Neural crest cell (in vitro differentiated cells): ENCODE measurements around the gene CCDC30. TPM values are rescaled to one million over a fixed set of nuclear protein-coding genes. Genes with fewer than 3 reads are reported as not detected.

Source experiments
- DNase-seq: peaks from one replicate; pipeline ENCODE4 v3.0.0; 2021; ENCODE audit warnings: low read depth, mixed read lengths, low spot score
- H3K27ac Mint-ChIP-seq: one replicate; pipeline ENCODE4 v1.8.0; 2021; ENCODE audit warnings: mild to moderate bottlenecking, mixed read lengths; ENCODE audit not compliant: unreplicated experiment
- H3K27me3 Mint-ChIP-seq: 2 replicates; pipeline ENCODE4 v1.8.0; 2021; ENCODE audit warnings: low read depth, mild to moderate bottlenecking, mixed read lengths
- H3K36me3 Mint-ChIP-seq: 2 replicates; pipeline ENCODE4 v1.8.0; 2021; ENCODE audit warnings: low read depth, mild to moderate bottlenecking, mixed read lengths
- H3K4me1 Mint-ChIP-seq: 2 replicates; pipeline ENCODE4 v1.8.0; 2021; ENCODE audit warnings: mixed read lengths
- H3K4me3 Mint-ChIP-seq: one replicate; pipeline ENCODE4 v1.8.0; 2021; ENCODE audit warnings: mild to moderate bottlenecking, mixed read lengths
- H3K9me3 Mint-ChIP-seq: 2 replicates; pipeline ENCODE4 v1.8.0; 2021; ENCODE audit warnings: mixed read lengths
- total RNA-seq: library from RNA; stranded (reverse); gene quantifications from 2 replicates; pipeline ENCODE4 v1.2.1, GENCODE V29; 2021
- TF ChIP-seq, protein P1 (sequence below): fragments of 200-600 bp; sonication (generic); conservative IDR thresholded peaks from 2 replicates; pipeline ENCODE4 v1.5.0; 2021; ENCODE audit warnings: antibody characterized with exemption, mild to moderate bottlenecking

Gene CCDC30
- total RNA-seq, 1 donor from 2014 or later, result 6.9 TPM

DNA sequence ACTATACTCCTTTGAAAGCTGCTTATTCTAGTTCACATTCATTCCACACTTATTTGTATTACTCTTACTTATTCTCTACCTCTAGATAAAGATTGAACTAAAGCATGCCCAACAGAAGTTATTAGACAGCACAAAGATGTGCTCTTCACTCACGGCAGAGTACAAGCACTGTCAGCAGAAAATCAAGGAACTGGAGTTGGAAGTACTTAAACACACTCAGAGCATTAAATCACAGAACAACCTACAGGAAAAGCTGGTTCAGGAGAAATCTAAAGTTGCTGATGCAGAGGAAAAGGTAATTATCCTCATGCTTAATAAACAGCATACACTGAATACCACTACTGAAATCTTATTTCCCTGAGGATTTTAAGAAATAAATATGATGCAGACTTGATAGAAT is 113.8 kb downstream of the CCDC30 start:
- Mint-ChIP-seq H3K4me1 (no peaks in the 10 kb centered on the region), H3K4me3 (no peak overlapping the region), H3K36me3 (no peaks in the 10 kb centered on the region), H3K9me3 (no peaks in the 10 kb centered on the region), H3K27me3 (no peaks in the 10 kb centered on the region), H3K27ac (no peak overlapping the region)
- TF ChIP-seq, protein P1, sequence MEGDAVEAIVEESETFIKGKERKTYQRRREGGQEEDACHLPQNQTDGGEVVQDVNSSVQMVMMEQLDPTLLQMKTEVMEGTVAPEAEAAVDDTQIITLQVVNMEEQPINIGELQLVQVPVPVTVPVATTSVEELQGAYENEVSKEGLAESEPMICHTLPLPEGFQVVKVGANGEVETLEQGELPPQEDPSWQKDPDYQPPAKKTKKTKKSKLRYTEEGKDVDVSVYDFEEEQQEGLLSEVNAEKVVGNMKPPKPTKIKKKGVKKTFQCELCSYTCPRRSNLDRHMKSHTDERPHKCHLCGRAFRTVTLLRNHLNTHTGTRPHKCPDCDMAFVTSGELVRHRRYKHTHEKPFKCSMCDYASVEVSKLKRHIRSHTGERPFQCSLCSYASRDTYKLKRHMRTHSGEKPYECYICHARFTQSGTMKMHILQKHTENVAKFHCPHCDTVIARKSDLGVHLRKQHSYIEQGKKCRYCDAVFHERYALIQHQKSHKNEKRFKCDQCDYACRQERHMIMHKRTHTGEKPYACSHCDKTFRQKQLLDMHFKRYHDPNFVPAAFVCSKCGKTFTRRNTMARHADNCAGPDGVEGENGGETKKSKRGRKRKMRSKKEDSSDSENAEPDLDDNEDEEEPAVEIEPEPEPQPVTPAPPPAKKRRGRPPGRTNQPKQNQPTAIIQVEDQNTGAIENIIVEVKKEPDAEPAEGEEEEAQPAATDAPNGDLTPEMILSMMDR, result no peak
- DNase-seq, result no peak

DNA sequence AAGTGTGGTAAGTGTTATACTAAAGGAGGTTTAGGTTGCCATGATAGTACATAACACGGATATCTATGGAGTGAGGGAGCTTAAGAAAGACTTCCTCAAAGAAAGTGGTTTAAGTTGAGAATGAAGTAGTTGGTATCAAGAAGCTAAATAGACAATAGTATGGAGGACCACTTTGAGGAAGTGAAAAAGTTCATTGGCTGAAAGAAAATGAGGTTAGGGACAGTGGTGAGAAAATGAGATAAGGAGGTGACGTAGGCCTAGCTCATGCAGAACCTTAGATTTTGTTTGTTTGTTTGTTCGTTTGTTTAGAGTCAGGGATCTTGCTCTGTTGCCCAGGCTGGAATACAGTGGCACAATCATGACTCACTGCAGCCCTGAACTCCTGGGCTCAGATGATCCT is 122.9 kb downstream of the CCDC30 start:
- TF ChIP-seq, protein P1, result no peak
- Mint-ChIP-seq H3K9me3 (peaks cover 22% of the 10 kb centered on the region), H3K36me3 (peaks cover 38% of the 10 kb centered on the region), H3K27me3 (no peaks in the 10 kb centered on the region), H3K27ac (no peak overlapping the region), H3K4me3 (no peak overlapping the region), H3K4me1 (no peaks in the 10 kb centered on the region)
- DNase-seq, result no peak

DNA sequence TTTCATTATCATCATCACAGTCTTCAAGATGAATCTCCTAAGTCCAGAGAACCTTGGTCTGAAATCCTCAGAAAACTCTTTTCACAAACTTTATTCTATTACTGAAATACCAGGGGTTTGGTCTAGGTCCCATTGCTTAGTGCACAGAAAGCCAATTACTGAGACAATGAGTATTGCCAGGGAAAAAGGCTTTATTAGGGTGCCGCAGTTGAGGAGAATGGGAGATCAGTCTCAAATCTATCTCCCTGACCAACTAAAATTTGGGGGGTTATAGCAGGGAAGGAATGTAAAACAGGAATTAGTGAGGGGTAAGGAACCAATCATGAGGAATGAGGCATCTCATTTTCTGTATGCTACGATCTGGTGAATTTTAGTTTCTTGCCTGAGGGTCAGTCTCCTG is 124.7 kb downstream of the CCDC30 start:
- no peaks in the 10 kb centered on the region for H3K4me1 Mint-ChIP-seq
- TF ChIP-seq, protein P1, result no peak
- H3K9me3 Mint-ChIP-seq, result peaks cover 22% of the 10 kb centered on the region
- H3K27ac Mint-ChIP-seq, result no peak overlapping the region
- H3K27me3 Mint-ChIP-seq, result no peaks in the 10 kb centered on the region
- H3K4me3 Mint-ChIP-seq, result no peak overlapping the region
- DNase-seq, result no peak
- H3K36me3 Mint-ChIP-seq, result peaks cover 45% of the 10 kb centered on the region

DNA sequence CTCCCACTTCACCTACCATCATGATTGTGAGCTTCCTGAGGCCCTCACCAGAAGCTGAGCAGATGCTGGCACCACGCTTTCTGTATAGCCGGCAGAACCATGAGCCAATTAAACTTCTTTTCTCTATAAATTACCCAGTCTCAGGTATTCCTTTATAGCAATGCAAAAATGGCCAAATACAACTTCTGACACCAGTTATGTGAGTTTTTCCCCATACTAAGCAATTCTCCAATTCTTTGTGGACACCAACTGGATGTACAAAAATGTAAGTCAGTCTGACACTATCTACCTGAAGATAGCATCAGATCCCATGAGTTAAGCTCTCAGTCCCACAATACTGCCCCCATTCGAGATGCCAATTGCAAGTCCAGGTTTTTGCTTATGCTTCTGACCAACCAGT is 129.7 kb downstream of the CCDC30 start:
- peaks cover 4% of the 10 kb centered on the region for H3K27me3 Mint-ChIP-seq
- no peak overlapping the region for H3K4me3 Mint-ChIP-seq
- TF ChIP-seq, protein P1, result no peak
- H3K9me3 Mint-ChIP-seq, result peaks cover 12% of the 10 kb centered on the region
- no peaks in the 10 kb centered on the region for H3K4me1 Mint-ChIP-seq
- no peak overlapping the region for H3K27ac Mint-ChIP-seq
- H3K36me3 Mint-ChIP-seq, result peaks cover 39% of the 10 kb centered on the region
- no peak for DNase-seq

DNA sequence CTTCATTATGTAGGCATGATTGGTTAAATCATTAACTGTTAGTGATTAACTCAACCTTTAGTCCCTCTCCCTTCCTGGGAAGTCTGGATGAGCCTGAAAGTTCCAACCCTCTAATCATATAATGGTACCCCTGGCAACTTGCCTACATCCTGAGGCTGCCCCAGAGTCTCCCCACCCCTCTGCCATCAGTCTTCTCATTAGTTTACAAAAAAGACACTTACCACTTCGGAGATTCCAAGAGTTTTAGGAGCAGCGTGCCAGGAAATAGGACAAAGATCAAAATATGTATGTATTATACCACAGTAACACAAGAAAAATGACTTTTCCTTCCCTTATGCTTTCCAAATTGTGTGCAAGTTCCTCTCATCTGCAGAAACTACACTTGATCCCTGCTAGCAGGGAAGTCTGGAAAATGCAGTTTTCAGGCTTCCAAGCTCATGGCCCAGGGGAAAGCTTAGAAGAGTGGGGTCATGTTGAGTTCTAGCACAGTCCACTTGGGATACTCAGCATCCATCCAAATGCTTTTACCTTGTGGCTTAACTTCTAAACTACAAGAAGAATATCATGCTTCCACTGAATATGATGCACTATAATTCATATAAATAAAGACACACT is 130.5 kb downstream of the CCDC30 start:
- Mint-ChIP-seq H3K4me3 (no peak overlapping the region), H3K27me3 (peaks cover 4% of the 10 kb centered on the region), H3K27ac (no peak overlapping the region), H3K4me1 (no peaks in the 10 kb centered on the region), H3K9me3 (peaks cover 7% of the 10 kb centered on the region), H3K36me3 (peaks cover 32% of the 10 kb centered on the region)
- DNase-seq, result no peak
- TF ChIP-seq, protein P1, result no peak
